BE2C (cell line): Measurements from ENCODE around the gene TXLNB.
"Not testable (repeated sequence)": the region's sequence is repeated elsewhere in the genome, so short reads cannot be mapped to it uniquely, and the experiment has no call there.

Experiments used
- DNase-seq: peaks from one replicate; pipeline ENCODE4 v3.0.0-alpha.2; 2020
- H3K27me3 ChIP-seq: fragments of 250-450 bp; sonication (Bioruptor Pico); 2 replicates; pipeline ENCODE4 v1.5.1; 2020; ENCODE audit warnings: mild to moderate bottlenecking
- H3K36me3 ChIP-seq: fragments of 250-450 bp; sonication (Bioruptor Pico); 2 replicates; pipeline ENCODE4 v1.5.1; 2020; ENCODE audit warnings: mild to moderate bottlenecking
- H3K4me1 ChIP-seq: fragments of 250-450 bp; sonication (Bioruptor Pico); 2 replicates; pipeline ENCODE4 v1.5.1; 2020
- H3K4me3 ChIP-seq: 2 replicates; pipeline ENCODE4 v1.5.1; 2011; ENCODE audit warnings: low read depth, low read length
- H3K9me3 ChIP-seq: fragments of 250-450 bp; sonication (Bioruptor Pico); 2 replicates; pipeline ENCODE4 v1.5.1; 2020
- CTCF ChIP-seq: IDR thresholded peaks from 2 replicates; pipeline ENCODE4 v1.5.1; 2012; ENCODE audit warnings: mild to moderate bottlenecking, low read depth, low read length

TXLNB gene

GRCh38 chr6:139240161-139241010, 51.4 kb downstream of the TXLNB start:
- Histone ChIP-seq H3K36me3 (no peaks in the 10 kb centered on the region), H3K4me3 (no peak overlapping the region), H3K27me3 (no peaks in the 10 kb centered on the region), H3K9me3 (no peaks in the 10 kb centered on the region), H3K4me1 (no peaks in the 10 kb centered on the region)
- no peak for DNase-seq
- TF ChIP-seq CTCF: no peak

DNA sequence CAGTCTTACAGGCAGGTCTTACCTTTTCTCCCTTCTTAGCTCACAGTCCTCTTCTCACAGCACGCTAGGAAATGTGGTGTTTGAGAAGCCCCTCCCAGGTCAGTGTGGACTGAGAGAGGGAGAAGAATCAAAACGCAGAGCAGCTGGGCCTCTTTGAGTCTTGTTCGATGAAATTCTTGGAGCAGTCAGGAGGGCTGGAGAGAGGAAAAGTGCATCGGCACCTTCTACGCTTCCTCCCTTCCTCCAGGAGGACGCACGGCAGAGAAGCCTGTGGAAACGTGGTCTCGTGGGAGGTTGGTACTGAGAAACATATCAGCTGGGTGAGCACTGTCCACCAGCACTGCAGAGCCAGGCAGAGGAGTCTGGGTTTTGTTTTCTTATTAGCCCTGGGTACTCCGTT, 52.7 kb downstream of the TXLNB start:
- Histone ChIP-seq H3K27me3 (no peaks in the 10 kb centered on the region), H3K4me1 (no peaks in the 10 kb centered on the region), H3K36me3 (no peaks in the 10 kb centered on the region), H3K9me3 (no peaks in the 10 kb centered on the region; the same call in 1 of the 2 replicates), H3K4me3 (no peak overlapping the region)
- no peak for DNase-seq
- TF ChIP-seq CTCF: no peak

DNA sequence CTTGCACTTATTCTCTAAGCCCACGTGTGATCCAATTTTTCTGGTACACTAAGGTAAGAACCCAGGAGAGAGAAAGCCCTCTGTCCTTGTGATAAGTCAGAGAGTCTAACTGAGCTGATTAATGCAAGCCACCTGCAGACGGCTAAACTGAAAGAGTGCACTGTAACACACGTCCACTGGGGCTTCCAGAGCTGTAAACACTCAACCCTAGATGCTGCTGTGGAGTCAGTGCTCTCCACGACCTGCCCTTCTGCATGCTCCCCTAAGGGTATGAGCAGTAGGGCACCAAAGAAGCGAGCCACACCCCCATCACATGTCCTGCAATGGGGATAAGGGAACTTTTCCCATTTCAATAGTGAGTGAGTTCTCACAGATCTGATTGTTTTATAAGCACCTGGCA, 55.7 kb downstream of the TXLNB start:
- Histone ChIP-seq H3K4me1 (no peaks in the 10 kb centered on the region), H3K9me3 (no peaks in the 10 kb centered on the region; the same call in 1 of the 2 replicates), H3K4me3 (no peak overlapping the region), H3K27me3 (no peaks in the 10 kb centered on the region; the same call in 1 of the 2 replicates), H3K36me3 (no peaks in the 10 kb centered on the region)
- DNase-seq: no peak
- TF ChIP-seq CTCF: no peak

DNA sequence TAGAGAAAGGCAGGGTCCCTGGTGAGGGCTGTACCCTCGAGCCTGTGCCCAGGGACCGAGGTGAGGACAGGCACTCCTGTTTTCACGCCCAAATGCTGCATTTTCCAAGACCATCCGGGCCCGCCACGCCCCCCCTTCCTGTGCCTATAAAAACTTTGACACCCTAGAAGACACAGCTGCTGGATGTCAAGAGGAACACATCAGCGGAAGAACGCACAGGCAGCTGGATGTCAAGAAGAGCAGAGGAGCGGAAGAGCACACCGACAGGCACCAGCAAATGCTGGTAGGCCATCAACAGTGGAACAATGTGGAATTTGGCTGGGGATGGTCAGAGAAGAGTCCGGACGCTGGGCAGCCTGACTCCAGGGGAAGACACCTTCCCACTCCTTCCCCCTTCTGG, 56.1 kb downstream of the TXLNB start:
- no peak overlapping the region for H3K4me3 ChIP-seq
- no peaks in the 10 kb centered on the region for H3K4me1 ChIP-seq
- DNase-seq: no peak
- TF ChIP-seq CTCF: no peak
- H3K36me3 ChIP-seq: no peaks in the 10 kb centered on the region
- H3K27me3 ChIP-seq: no peaks in the 10 kb centered on the region; the same call in 1 of the 2 replicates
- H3K9me3 ChIP-seq: no peaks in the 10 kb centered on the region; the same call in 1 of the 2 replicates

GRCh38 chr6:139234193-139234592, 57.6 kb downstream of the TXLNB start:
- H3K9me3 ChIP-seq, DNase-seq, H3K36me3 ChIP-seq, H3K4me1 ChIP-seq, H3K4me3 ChIP-seq, H3K27me3 ChIP-seq: not testable (repeated sequence)

GRCh38 chr6:139231206-139231605, 60.6 kb downstream of the TXLNB start:
- no peaks in the 10 kb centered on the region for H3K4me1 ChIP-seq
- H3K36me3 ChIP-seq: no peaks in the 10 kb centered on the region
- TF ChIP-seq CTCF: no peak
- no peak overlapping the region for H3K4me3 ChIP-seq
- no peak for DNase-seq
- H3K9me3 ChIP-seq: no peaks in the 10 kb centered on the region; the same call in 1 of the 2 replicates
- H3K27me3 ChIP-seq: no peaks in the 10 kb centered on the region; the same call in 1 of the 2 replicates
